Keratinocyte (primary cell): Measurements from ENCODE around the gene AJUBA.

ENCODE experiments used
- EZH2 ChIP-seq: IDR thresholded peaks from one replicate; pipeline ENCODE4 v1.6.1; 2012; ENCODE audit warnings: inconsistent platforms, mild to moderate bottlenecking, low read length, moderate library complexity
- TF ChIP-seq, protein P1 (sequence below), 3 experiments: IDR thresholded peaks in 1 of 3; conservative IDR thresholded peaks in 1 of 3; optimal IDR thresholded peaks in 1 of 3; 2 replicates in 2 of 3; 3 replicates in 1 of 3; pipeline versions ENCODE3 to v1.5.1; 2011; ENCODE audit warnings: low read length in 3 of 3, mild to moderate bottlenecking in 3 of 3, moderate library complexity in 2 of 3, control low read depth in 1 of 3, inconsistent platforms in 1 of 3; ENCODE audit not compliant: insufficient read depth in 2 of 3; ENCODE audit errors: extremely low read depth in 1 of 3

DNA sequence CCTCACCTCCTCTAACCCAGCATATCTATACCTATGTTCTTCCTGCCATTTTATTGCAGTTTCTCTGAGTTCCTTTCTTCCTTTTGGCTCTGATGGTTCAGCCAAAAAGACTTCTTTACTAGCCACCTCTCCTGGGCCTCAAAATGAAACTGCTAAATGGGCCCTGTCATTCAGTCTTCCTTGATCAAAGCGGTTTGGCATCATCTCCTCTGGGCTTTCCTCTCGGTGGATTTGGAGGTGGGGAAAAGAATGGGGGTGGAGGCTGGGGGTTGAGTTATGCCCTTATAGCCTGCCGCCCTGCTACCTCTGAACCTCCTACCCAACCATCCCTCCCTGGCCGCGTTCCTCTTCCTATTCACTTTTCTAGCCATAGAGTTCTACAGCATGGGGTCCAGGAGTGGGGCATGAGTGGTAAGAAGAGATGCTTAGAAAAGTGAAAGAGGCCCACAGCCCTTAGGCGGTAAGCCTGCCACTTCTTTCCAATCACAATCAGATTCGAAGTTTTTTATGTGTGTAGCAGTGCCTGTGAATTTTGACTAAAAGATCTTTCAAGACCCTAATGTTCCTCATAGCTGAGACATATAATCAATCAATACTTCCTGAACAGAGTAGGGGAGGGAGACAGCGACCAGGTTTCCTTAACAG is 2.5 kb downstream of the AJUBA start:
- TF ChIP-seq, protein P1, sequence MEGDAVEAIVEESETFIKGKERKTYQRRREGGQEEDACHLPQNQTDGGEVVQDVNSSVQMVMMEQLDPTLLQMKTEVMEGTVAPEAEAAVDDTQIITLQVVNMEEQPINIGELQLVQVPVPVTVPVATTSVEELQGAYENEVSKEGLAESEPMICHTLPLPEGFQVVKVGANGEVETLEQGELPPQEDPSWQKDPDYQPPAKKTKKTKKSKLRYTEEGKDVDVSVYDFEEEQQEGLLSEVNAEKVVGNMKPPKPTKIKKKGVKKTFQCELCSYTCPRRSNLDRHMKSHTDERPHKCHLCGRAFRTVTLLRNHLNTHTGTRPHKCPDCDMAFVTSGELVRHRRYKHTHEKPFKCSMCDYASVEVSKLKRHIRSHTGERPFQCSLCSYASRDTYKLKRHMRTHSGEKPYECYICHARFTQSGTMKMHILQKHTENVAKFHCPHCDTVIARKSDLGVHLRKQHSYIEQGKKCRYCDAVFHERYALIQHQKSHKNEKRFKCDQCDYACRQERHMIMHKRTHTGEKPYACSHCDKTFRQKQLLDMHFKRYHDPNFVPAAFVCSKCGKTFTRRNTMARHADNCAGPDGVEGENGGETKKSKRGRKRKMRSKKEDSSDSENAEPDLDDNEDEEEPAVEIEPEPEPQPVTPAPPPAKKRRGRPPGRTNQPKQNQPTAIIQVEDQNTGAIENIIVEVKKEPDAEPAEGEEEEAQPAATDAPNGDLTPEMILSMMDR (optimal IDR thresholded peaks at IDR 0.05 in 1 of 3, IDR thresholded peaks at IDR 0.05 in 1 of 3, conservative IDR thresholded peaks at IDR 0.05 in 1 of 3; ENCODE audit: extremely low read depth in 1 of 3, insufficient read depth in 2 of 3, low read length in 3 of 3), result no peak
- no peak for TF ChIP-seq EZH2
